Astrocyte (in vitro differentiated cells and primary cell): ENCODE measurements around the gene PARD3B. TPM values are rescaled to one million over a fixed set of nuclear protein-coding genes. Genes with fewer than 3 reads are reported as not detected.

Source experiments
- DNase-seq: peaks from one replicate; pipeline ENCODE4 v3.0.0-alpha.2; 2010; ENCODE audit warnings: low read depth
- FAIRE-seq: peaks from 2 replicates; lab custom pipeline; 2011; peaks lifted over from hg19 to GRCh38; lab: Jason Lieb, UNC
- H2AFZ ChIP-seq: 2 replicates; pipeline ENCODE4 v1.6.0; 2012; ENCODE audit warnings: low read depth, low read length, inconsistent platforms
- H3K27ac ChIP-seq: 2 replicates; pipeline ENCODE4 v1.5.1; 2011; ENCODE audit warnings: low read depth, low read length, inconsistent platforms
- H3K27me3 ChIP-seq: 2 replicates; pipeline ENCODE4 v1.6.0; 2011; ENCODE audit warnings: low read length, inconsistent platforms; ENCODE audit not compliant: insufficient read depth
- H3K36me3 ChIP-seq: 2 replicates; pipeline ENCODE4 v1.5.1; 2011; ENCODE audit warnings: low read length, inconsistent platforms; ENCODE audit not compliant: insufficient read depth
- H3K4me1 ChIP-seq: 2 replicates; pipeline ENCODE4 v1.5.1; 2011; ENCODE audit warnings: low read length, inconsistent platforms; ENCODE audit not compliant: insufficient read depth
- H3K4me2 ChIP-seq: 2 replicates; pipeline ENCODE4 v1.6.0; 2012; ENCODE audit warnings: low read length, inconsistent platforms
- H3K4me3 ChIP-seq: 2 replicates; pipeline ENCODE4 v1.5.1; 2011; ENCODE audit warnings: low read depth, mild to moderate bottlenecking, low read length, inconsistent platforms; ENCODE audit not compliant: insufficient read depth
- H3K79me2 ChIP-seq: 2 replicates; pipeline ENCODE4 v1.6.0; 2012; ENCODE audit warnings: mild to moderate bottlenecking, low read length, inconsistent platforms; ENCODE audit not compliant: insufficient read depth
- H3K9ac ChIP-seq: 2 replicates; pipeline ENCODE4 v1.6.0; 2012; ENCODE audit warnings: mild to moderate bottlenecking, low read length, inconsistent platforms
- H3K9me3 ChIP-seq: 2 replicates; pipeline ENCODE4 v1.5.1; 2012; ENCODE audit warnings: low read depth, mild to moderate bottlenecking, low read length, inconsistent platforms; ENCODE audit not compliant: insufficient read depth
- H4K20me1 ChIP-seq: 2 replicates; pipeline ENCODE4 v1.6.0; 2012; ENCODE audit warnings: low read length, inconsistent platforms; ENCODE audit not compliant: insufficient read depth
- H3K27ac Mint-ChIP-seq: one replicate; pipeline ENCODE4 v1.8.0; 2021; ENCODE audit warnings: mild to moderate bottlenecking, mixed read lengths; ENCODE audit not compliant: unreplicated experiment
- H3K27me3 Mint-ChIP-seq: one replicate; pipeline ENCODE4 v1.8.0; 2021; ENCODE audit warnings: low read depth, mixed read lengths; ENCODE audit not compliant: unreplicated experiment
- H3K36me3 Mint-ChIP-seq: one replicate; pipeline ENCODE4 v1.8.0; 2021; ENCODE audit warnings: low read depth, mixed read lengths; ENCODE audit not compliant: unreplicated experiment
- H3K4me1 Mint-ChIP-seq: one replicate; pipeline ENCODE4 v1.8.0; 2021; ENCODE audit warnings: low read depth, mixed read lengths; ENCODE audit not compliant: unreplicated experiment
- H3K4me3 Mint-ChIP-seq: one replicate; pipeline ENCODE4 v1.8.0; 2021; ENCODE audit warnings: mild to moderate bottlenecking, moderate library complexity, mixed read lengths; ENCODE audit not compliant: unreplicated experiment
- H3K9me3 Mint-ChIP-seq: one replicate; pipeline ENCODE4 v1.8.0; 2021; ENCODE audit warnings: mild to moderate bottlenecking, mixed read lengths; ENCODE audit not compliant: unreplicated experiment
- CTCF ChIP-seq: IDR thresholded peaks from 2 replicates; pipeline ENCODE4 v1.5.1; 2011; ENCODE audit warnings: low read depth, mild to moderate bottlenecking, inconsistent platforms, low read length, moderate library complexity; ENCODE audit not compliant: insufficient read depth
- EZH2 ChIP-seq: IDR thresholded peaks from 2 replicates; pipeline ENCODE4 v1.6.1; 2012; ENCODE audit warnings: mild to moderate bottlenecking, low read length, inconsistent platforms; ENCODE audit not compliant: insufficient read depth
- total RNA-seq: library from RNA; stranded (reverse); gene quantifications from 2 replicates; pipeline ENCODE4 v1.2.1, GENCODE V29; 2021

The PARD3B gene
- total RNA-seq, 1 donor from 2014 or later, result 6.5 TPM

- no peaks in the 10 kb centered on the region for H3K79me2 ChIP-seq
- no peaks in the 10 kb centered on the region for H3K36me3 Mint-ChIP-seq
- DNase-seq, result no peak
- no peaks in the 10 kb centered on the region for H4K20me1 ChIP-seq
- H3K9ac ChIP-seq, result no peak overlapping the region
- no peaks in the 10 kb centered on the region for H3K9me3 Mint-ChIP-seq
- H3K9me3 ChIP-seq, result no peaks in the 10 kb centered on the region
- H3K27ac ChIP-seq, result no peak overlapping the region
- FAIRE-seq, result no peak
- H3K4me1 Mint-ChIP-seq, result no peaks in the 10 kb centered on the region
- no peak overlapping the region for H3K27ac Mint-ChIP-seq
- no peak overlapping the region for H3K4me3 ChIP-seq
- H3K36me3 ChIP-seq, result no peaks in the 10 kb centered on the region
- no peak overlapping the region for H2AFZ ChIP-seq
- H3K4me1 ChIP-seq, result peaks cover 4% of the 10 kb centered on the region
- no peaks in the 10 kb centered on the region for H3K27me3 ChIP-seq
- H3K4me2 ChIP-seq, result no peak overlapping the region
- no peak overlapping the region for H3K4me3 Mint-ChIP-seq
- H3K27me3 Mint-ChIP-seq, result no peaks in the 10 kb centered on the region
- TF ChIP-seq CTCF, result no peak
- TF ChIP-seq EZH2, result no peak
These were observed 282.7 kb downstream of the PARD3B start for GRCh38 chr2:204827701-204828590.

GRCh38 chr2:204834716-204835384 is 289.6 kb downstream of the PARD3B start:
- Mint-ChIP-seq H3K36me3 (no peaks in the 10 kb centered on the region), H3K27ac (no peak overlapping the region)
- TF ChIP-seq EZH2 (no peak), CTCF (no peak)

More at GRCh38 chr2:204834716-204835384, 289.6 kb downstream of the PARD3B start:
- DNase-seq (no peak), FAIRE-seq (no peak)
- Mint-ChIP-seq H3K4me1 (no peaks in the 10 kb centered on the region), H3K4me3 (no peak overlapping the region), H3K9me3 (peaks cover 1% of the 10 kb centered on the region), H3K27me3 (no peaks in the 10 kb centered on the region)
- H3K9ac ChIP-seq, result no peak overlapping the region
- no peak overlapping the region for H3K27ac ChIP-seq
- H3K4me3 ChIP-seq, result no peak overlapping the region
- H3K4me2 ChIP-seq, result no peak overlapping the region
- no peaks in the 10 kb centered on the region for H4K20me1 ChIP-seq
- H3K27me3 ChIP-seq, result no peaks in the 10 kb centered on the region
- no peaks in the 10 kb centered on the region for H3K79me2 ChIP-seq
- no peaks in the 10 kb centered on the region for H3K36me3 ChIP-seq
- no peaks in the 10 kb centered on the region for H3K4me1 ChIP-seq
- no peak overlapping the region for H2AFZ ChIP-seq
- H3K9me3 ChIP-seq, result no peaks in the 10 kb centered on the region
